ENCODE data around the gene POMC.

- TF ChIP-seq POLR2AphosphoS5 (IDR thresholded peaks at IDR 0.05) (no peak), CTCF (IDR thresholded peaks at IDR 0.05; ENCODE audit: poor library complexity, severe bottlenecking) (no peak), SMC3 (conservative IDR thresholded peaks at IDR 0.05; ENCODE audit: poor library complexity) (no peak)
Measured at GRCh38 chr2:25159949-25160348, 8.4 kb downstream of the POMC start.

All from neural cell (in vitro differentiated cells).